ENCODE measurements around the gene SMARCAL1. TPM values are rescaled to one million over a fixed set of nuclear protein-coding genes. Genes with fewer than 3 reads are reported as not detected.

SMARCAL1 gene
- total and polyA plus RNA-seq, 9 of the 15 experiments (the other 6 are each of a cell fraction or from before 2014, with no cell fraction given): 8.2 to 27.9 (median 12.4) TPM

GRCh38 chr2:216373896-216374295 lies 38.4 kb upstream of the SMARCAL1 start:
- Histone ChIP-seq H3K27ac (ENCODE audit: extremely low read depth, low read depth, low read length) (no peak overlapping the region), H3K4me3 (no peak overlapping the region), H3K9me3 (replicated peaks; ENCODE audit: control insufficient read depth, insufficient read depth, low read depth, low read length) (no peaks in the 10 kb centered on the region), H3K9ac (ENCODE audit: insufficient read depth in 1 of 2, low read depth in 2 of 2, low read length in 2 of 2) (no peak overlapping the region), H3K4me1 (replicated peaks in 1 of 2; ENCODE audit: control insufficient read depth in 2 of 2, insufficient read depth in 2 of 2, low read length in 2 of 2) (peaks cover 0 to 13% of the 10 kb centered on the region in 2 experiments; a peak in 2 of 5 replicates), H3K4me2 (ENCODE audit: insufficient read depth, low read length) (no peak overlapping the region), H3K79me2 (ENCODE audit: control insufficient read depth, insufficient read depth, low read length) (no peaks in the 10 kb centered on the region), H4K20me1 (replicated peaks; ENCODE audit: control insufficient read depth, insufficient read depth, low read length) (0 out of 2 replicates have a peak, but pooled peaks cover 4% of the 10 kb centered on the region), H3K9me1 (ENCODE audit: control insufficient read depth, insufficient read depth, low read length) (no peaks in the 10 kb centered on the region), H2AFZ (ENCODE audit: low read depth, low read length) (no peak overlapping the region), H3K27me3 (ENCODE audit: control insufficient read depth in 2 of 2, insufficient read depth in 2 of 2, low read length in 2 of 2) (peaks cover 0 to 16% of the 10 kb centered on the region in 2 experiments; a peak in 3 of 5 replicates), H3K36me3 (ENCODE audit: control insufficient read depth, insufficient read depth, low read length) (no peaks in the 10 kb centered on the region)
- ATAC-seq: no peak
- ChIA-PET POLR2A (no interaction called here), CTCF (ENCODE audit: low intra/inter-chr PET ratio) (no interaction called here)
- no peak for FAIRE-seq
- in situ Hi-C loops (cut with MboI) (no loop called here), intact Hi-C loops (cut with micrococcal nuclease) (no loop called here)
- BruUV-seq (replicated peaks): no TSS peak
- no peak for DNase-seq (ENCODE audit: extremely low read depth in 1 of 4, low spot score in 3 of 4)
- TF ChIP-seq TCF3 (CRISPR knock-in tag; IDR thresholded peaks at IDR 0.05): no peak
- TF ChIP-seq TSC22D4 (tag; IDR thresholded peaks at IDR 0.05): no peak
- no peak for TF ChIP-seq MIER1 (IDR thresholded peaks at IDR 0.05; ENCODE audit: low read depth)
- no peak for TF ChIP-seq ZNF436 (CRISPR knock-in tag; IDR thresholded peaks at IDR 0.05)
- TF ChIP-seq MTF1 (CRISPR knock-in tag; IDR thresholded peaks at IDR 0.05; ENCODE audit: borderline replicate concordance): no peak
- no peak for TF ChIP-seq FOXA1 (IDR thresholded peaks at IDR 0.05; ENCODE audit: borderline replicate concordance)
- TF ChIP-seq ZNF395 (CRISPR knock-in tag; IDR thresholded peaks at IDR 0.05): no peak
- no peak for TF ChIP-seq SAFB (IDR thresholded peaks at IDR 0.05; ENCODE audit: borderline replicate concordance, low read depth, low read length)
- no peak for TF ChIP-seq BCOR (IDR thresholded peaks at IDR 0.05)
- no peak for TF ChIP-seq ZNF778 (CRISPR knock-in tag; IDR thresholded peaks at IDR 0.05)
- TF ChIP-seq, protein P1, sequence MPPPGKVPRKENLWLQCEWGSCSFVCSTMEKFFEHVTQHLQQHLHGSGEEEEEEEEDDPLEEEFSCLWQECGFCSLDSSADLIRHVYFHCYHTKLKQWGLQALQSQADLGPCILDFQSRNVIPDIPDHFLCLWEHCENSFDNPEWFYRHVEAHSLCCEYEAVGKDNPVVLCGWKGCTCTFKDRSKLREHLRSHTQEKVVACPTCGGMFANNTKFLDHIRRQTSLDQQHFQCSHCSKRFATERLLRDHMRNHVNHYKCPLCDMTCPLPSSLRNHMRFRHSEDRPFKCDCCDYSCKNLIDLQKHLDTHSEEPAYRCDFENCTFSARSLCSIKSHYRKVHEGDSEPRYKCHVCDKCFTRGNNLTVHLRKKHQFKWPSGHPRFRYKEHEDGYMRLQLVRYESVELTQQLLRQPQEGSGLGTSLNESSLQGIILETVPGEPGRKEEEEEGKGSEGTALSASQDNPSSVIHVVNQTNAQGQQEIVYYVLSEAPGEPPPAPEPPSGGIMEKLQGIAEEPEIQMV (tag; conservative IDR thresholded peaks at IDR 0.05; ENCODE audit: low read depth): no peak
- TF ChIP-seq SP2 (IDR thresholded peaks at IDR 0.05; ENCODE audit: extremely low read depth, low read depth, low read length, poor library complexity, severe bottlenecking): no peak
- TF ChIP-seq RAD21 (CRISPR knock-in tag; conservative IDR thresholded peaks at IDR 0.05 in 1 of 2, IDR thresholded peaks at IDR 0.05 in 1 of 2): no peak

Measured in K562 (cell line).